DOHH2 (cell line): Measurements from ENCODE around the gene AKAP13.

Source experiments
- EZH2phosphoT487 ChIP-seq: fragments of 200-600 bp; sonication (generic); IDR thresholded peaks from 2 replicates; pipeline ENCODE4 v1.6.1; 2017; ENCODE audit warnings: borderline replicate concordance, mild to moderate bottlenecking, antibody characterized with exemption, low read length, moderate library complexity, mixed read lengths
- TF ChIP-seq, protein P1 (sequence below): fragments of 200-600 bp; sonication (generic); IDR thresholded peaks from one replicate; pipeline ENCODE4 v1.5.1; 2014; ENCODE audit warnings: antibody characterized with exemption, mild to moderate bottlenecking, low read depth, low read length; ENCODE audit not compliant: poor library complexity, severe bottlenecking

DNA sequence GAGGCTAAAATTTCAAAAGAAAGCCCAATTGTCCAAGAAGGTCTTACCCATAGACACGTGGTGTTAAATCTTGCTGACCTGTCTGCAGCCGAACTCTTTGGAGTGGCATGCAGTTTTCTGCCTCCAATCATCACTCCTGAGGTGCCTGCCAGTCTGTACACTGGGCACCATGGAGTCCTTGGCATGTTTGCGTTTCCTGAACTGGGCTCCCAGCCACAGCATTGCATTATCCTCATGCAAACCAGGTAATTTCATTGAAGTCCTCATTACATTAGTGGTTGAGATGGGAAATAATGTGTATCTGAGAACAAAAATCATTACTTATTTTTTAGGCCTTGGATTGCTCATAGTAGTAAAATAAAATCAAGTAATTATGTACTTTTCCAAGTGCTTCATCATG, 152.3 kb downstream of the AKAP13 start:
- TF ChIP-seq, protein P1, sequence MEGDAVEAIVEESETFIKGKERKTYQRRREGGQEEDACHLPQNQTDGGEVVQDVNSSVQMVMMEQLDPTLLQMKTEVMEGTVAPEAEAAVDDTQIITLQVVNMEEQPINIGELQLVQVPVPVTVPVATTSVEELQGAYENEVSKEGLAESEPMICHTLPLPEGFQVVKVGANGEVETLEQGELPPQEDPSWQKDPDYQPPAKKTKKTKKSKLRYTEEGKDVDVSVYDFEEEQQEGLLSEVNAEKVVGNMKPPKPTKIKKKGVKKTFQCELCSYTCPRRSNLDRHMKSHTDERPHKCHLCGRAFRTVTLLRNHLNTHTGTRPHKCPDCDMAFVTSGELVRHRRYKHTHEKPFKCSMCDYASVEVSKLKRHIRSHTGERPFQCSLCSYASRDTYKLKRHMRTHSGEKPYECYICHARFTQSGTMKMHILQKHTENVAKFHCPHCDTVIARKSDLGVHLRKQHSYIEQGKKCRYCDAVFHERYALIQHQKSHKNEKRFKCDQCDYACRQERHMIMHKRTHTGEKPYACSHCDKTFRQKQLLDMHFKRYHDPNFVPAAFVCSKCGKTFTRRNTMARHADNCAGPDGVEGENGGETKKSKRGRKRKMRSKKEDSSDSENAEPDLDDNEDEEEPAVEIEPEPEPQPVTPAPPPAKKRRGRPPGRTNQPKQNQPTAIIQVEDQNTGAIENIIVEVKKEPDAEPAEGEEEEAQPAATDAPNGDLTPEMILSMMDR: no peak
- no peak for TF ChIP-seq EZH2phosphoT487
